PC-3 (cell line): Measurements from ENCODE around the gene PHF2. TPM values are rescaled to one million over a fixed set of nuclear protein-coding genes. Genes with fewer than 3 reads are reported as not detected.

Experiments
- ATAC-seq: fragments of 200-7000 bp; cut with Tn5 transposase; 2 replicates; pipeline ENCODE4 v1.9.1; 2020; ENCODE audit warnings: mild to moderate bottlenecking, moderate library complexity
- BruUV-seq: library from RNA; stranded (reverse); fragments of 400-500 nt; replicated peaks from 2 replicates; lab custom pipeline; 2021; lab: Mats Ljungman, UMichigan
- CTCF ChIA-PET: fragments of 300-600 bp; sonication (Branson Sonifier 250); formaldehyde crosslinking; loops from one replicate; lab custom pipeline; 2022; ENCODE audit warnings: antibody characterized with exemption; lab: Charles Lee
- POLR2A ChIA-PET: fragments of 300-600 bp; sonication (Branson Sonifier 250); formaldehyde crosslinking; loops from one replicate; lab custom pipeline; 2022; ENCODE audit warnings: antibody characterized with exemption; ENCODE audit not compliant: unreplicated experiment; lab: Charles Lee
- DNase-seq: peaks from one replicate; pipeline ENCODE4 v3.0.0-alpha.2; 2015
- H2AFZ ChIP-seq: fragments of 300-600 bp; sonication (generic); 2 replicates; pipeline ENCODE4 v1.6.0; 2016; ENCODE audit warnings: antibody characterized with exemption, low read length
- H3F3A ChIP-seq: fragments of 300-600 bp; sonication (generic); one replicate; pipeline ENCODE4 v1.6.0; 2017; ENCODE audit warnings: antibody characterized with exemption, low read length, control low read depth, mild to moderate bottlenecking; ENCODE audit not compliant: unreplicated experiment
- H3K27ac ChIP-seq: fragments of 300-600 bp; sonication (generic); 2 replicates; pipeline ENCODE4 v1.5.1; 2016; ENCODE audit warnings: mild to moderate bottlenecking, low read length
- H3K27me3 ChIP-seq: fragments of 300-600 bp; sonication (generic); 2 replicates; pipeline ENCODE4 v1.6.1; 2016; ENCODE audit warnings: low read length, mixed read lengths
- H3K36me3 ChIP-seq: fragments of 300-600 bp; sonication (generic); 2 replicates; pipeline ENCODE4 v1.6.1; 2016; ENCODE audit warnings: low read depth, mixed run types, low read length, mixed read lengths
- H3K4me1 ChIP-seq: fragments of 300-600 bp; sonication (generic); 2 replicates; pipeline ENCODE4 v1.5.1; 2016; ENCODE audit warnings: low read length; ENCODE audit not compliant: insufficient read depth
- H3K4me2 ChIP-seq: fragments of 300-600 bp; sonication (generic); 2 replicates; pipeline ENCODE4 v1.6.0; 2016; ENCODE audit warnings: low read length
- H3K4me3 ChIP-seq: fragments of 300-600 bp; sonication (generic); 2 replicates; pipeline ENCODE4 v1.5.1; 2016; ENCODE audit warnings: mild to moderate bottlenecking, low read length, mixed read lengths
- H3K79me2 ChIP-seq: fragments of 300-600 bp; sonication (generic); 2 replicates; pipeline ENCODE4 v1.6.1; 2017; ENCODE audit warnings: low read length, mixed read lengths
- H3K9ac ChIP-seq: fragments of 300-600 bp; sonication (generic); 2 replicates; pipeline ENCODE4 v1.6.0; 2016; ENCODE audit warnings: mild to moderate bottlenecking, low read length
- H3K9me2 ChIP-seq: fragments of 300-600 bp; sonication (generic); replicated peaks from 2 replicates; pipeline ENCODE4 v1.6.1; 2016; ENCODE audit warnings: mixed run types, low read length, mixed read lengths
- H3K9me3 ChIP-seq: fragments of 300-600 bp; sonication (generic); 2 replicates; pipeline ENCODE4 v1.6.1; 2016; ENCODE audit warnings: low read length, mixed read lengths
- H4K20me1 ChIP-seq: fragments of 300-600 bp; sonication (generic); 2 replicates; pipeline ENCODE4 v1.6.1; 2016; ENCODE audit warnings: low read length, mixed read lengths
- EZH2 ChIP-seq: fragments of 300-600 bp; sonication (generic); IDR thresholded peaks from one replicate; pipeline ENCODE4 v1.6.1; 2017; ENCODE audit warnings: antibody characterized with exemption, mild to moderate bottlenecking, low read length; ENCODE audit not compliant: unreplicated experiment
- EZH2phosphoT487 ChIP-seq: fragments of 300-600 bp; sonication (generic); IDR thresholded peaks from 2 replicates; pipeline ENCODE4 v1.6.1; 2018; ENCODE audit warnings: mild to moderate bottlenecking, antibody characterized with exemption, low read length, borderline replicate concordance
- intact Hi-C: fragments of 100-400 bp; cut with micrococcal nuclease; formaldehyde crosslinking; loops from 2 replicates; pipeline ENCODE4 v1.9.0; 2023
- total RNA-seq: library from RNA; depleted of rRNA; stranded (reverse); fragments of >200 nt; gene quantifications from 2 replicates; pipeline ENCODE4 v1.2.3, GENCODE V29; 2014
- TF ChIP-seq, protein P1 (sequence below): fragments of 300-600 bp; sonication (generic); conservative IDR thresholded peaks from 2 replicates; pipeline ENCODE4 v1.5.1; 2017; ENCODE audit warnings: antibody characterized with exemption, low read depth, mild to moderate bottlenecking, low read length

Gene PHF2
- total RNA-seq, 1 experiment from 2014 or later = 10.6 TPM

DNA sequence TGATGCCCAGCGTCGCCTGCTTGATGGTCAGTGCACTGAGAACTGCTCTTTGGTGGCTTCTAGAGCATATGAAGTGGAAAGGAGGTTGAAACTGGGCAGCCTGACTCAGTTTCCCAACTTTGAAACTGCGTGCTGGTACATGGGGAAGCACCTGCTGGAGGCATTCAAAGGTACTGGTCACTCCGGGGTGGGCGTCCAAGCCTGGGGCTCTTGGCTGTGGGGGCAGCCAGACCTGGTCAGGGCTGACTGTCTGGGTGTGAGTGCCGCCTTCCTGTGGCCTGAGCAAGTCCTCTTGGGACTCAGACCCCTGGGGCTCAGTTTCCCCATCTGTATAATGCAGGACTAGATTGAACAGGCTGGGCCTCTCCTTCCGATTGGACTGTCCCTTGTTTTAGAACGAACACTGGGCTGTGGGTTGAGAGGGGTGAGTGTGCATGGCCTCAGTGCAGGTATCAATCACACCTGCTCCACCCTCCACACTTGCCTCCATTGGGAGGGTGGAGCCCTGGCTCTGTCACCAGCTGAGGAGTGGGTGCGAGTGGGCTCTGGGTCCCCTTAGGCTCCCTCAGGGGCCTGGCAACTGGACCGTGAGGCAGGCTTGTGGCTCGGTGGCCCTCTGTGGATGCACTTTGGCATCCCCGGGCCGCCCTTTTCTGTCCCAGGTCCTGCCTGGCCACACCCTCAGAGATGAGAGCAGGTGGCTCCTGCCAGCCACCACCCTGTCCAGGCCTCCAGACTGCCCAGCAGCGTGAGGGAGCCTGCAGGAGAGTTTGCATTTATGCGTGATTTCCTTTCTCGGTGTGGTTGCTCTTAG lies 80.2 kb downstream of the PHF2 start:
- Histone ChIP-seq H2AFZ (no peak overlapping the region), H3K79me2 (no peaks in the 10 kb centered on the region), H3K4me3 (no peak overlapping the region), H3K9ac (no peak overlapping the region), H3K27ac (no peak overlapping the region), H4K20me1 (no peaks in the 10 kb centered on the region), H3K9me2 (no peaks in the 10 kb centered on the region), H3K27me3 (no peaks in the 10 kb centered on the region), H3K4me2 (no peak overlapping the region), H3K9me3 (no peaks in the 10 kb centered on the region), H3K36me3 (no peaks in the 10 kb centered on the region), H3K4me1 (no peaks in the 10 kb centered on the region), H3F3A (no peaks in the 10 kb centered on the region)
- BruUV-seq = no TSS peak
- POLR2A ChIA-PET = no interaction called here
- DNase-seq (no peak), ATAC-seq (no peak)
- TF ChIP-seq EZH2phosphoT487 (no peak), EZH2 (no peak)
- TF ChIP-seq, protein P1, sequence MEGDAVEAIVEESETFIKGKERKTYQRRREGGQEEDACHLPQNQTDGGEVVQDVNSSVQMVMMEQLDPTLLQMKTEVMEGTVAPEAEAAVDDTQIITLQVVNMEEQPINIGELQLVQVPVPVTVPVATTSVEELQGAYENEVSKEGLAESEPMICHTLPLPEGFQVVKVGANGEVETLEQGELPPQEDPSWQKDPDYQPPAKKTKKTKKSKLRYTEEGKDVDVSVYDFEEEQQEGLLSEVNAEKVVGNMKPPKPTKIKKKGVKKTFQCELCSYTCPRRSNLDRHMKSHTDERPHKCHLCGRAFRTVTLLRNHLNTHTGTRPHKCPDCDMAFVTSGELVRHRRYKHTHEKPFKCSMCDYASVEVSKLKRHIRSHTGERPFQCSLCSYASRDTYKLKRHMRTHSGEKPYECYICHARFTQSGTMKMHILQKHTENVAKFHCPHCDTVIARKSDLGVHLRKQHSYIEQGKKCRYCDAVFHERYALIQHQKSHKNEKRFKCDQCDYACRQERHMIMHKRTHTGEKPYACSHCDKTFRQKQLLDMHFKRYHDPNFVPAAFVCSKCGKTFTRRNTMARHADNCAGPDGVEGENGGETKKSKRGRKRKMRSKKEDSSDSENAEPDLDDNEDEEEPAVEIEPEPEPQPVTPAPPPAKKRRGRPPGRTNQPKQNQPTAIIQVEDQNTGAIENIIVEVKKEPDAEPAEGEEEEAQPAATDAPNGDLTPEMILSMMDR = no peak
- intact Hi-C loops = no loop called here
- CTCF ChIA-PET = no interaction called here

DNA sequence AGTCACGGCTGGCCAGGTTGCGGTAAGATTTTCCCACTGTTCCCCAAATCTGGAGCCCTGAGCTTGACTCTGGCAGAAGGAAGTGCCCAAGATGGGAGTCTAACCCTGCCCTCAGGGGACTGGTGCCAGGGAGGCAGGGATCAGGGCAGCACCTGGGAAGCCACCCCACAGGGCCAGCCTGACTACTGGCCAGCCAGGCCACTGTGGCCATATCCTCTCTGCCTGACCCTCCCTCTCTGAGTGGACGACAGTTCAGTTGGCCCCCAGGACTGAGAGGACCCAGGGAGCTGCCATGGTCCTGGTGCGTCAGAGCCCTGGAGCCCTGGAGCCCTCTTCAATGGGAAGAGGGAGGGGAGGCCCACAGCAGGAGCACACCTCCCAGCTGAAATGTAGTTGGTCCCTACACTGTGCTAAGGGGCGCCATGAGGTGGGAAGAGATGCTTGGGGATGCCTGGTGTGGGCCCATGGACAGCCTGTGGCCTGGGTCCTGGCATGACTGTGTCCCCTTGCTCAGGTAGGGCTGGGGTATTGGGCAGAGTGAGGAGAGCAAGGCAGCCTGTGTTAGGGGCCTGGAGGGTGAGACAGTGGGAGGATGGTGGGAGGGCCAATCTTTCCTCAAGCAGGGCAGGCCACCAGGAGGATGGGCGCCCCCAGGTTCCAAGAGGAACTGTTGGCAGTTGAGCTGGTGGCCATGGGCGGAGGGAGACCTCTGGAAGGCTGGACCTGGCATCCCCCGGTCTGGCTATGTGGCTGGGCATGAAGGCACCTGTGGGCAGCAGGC lies 81.1 kb downstream of the PHF2 start:
- Histone ChIP-seq H3K4me3 (no peak overlapping the region), H3K9me2 (no peaks in the 10 kb centered on the region), H3K36me3 (no peaks in the 10 kb centered on the region), H3K9ac (no peak overlapping the region), H3K79me2 (no peaks in the 10 kb centered on the region), H3K9me3 (no peaks in the 10 kb centered on the region), H3K27ac (no peak overlapping the region), H2AFZ (no peak overlapping the region), H4K20me1 (no peaks in the 10 kb centered on the region), H3K4me2 (no peak overlapping the region), H3K4me1 (no peaks in the 10 kb centered on the region), H3K27me3 (no peaks in the 10 kb centered on the region), H3F3A (no peaks in the 10 kb centered on the region)
- ChIA-PET CTCF (no interaction called here), POLR2A (no interaction called here)
- no TSS peak for BruUV-seq
- TF ChIP-seq EZH2phosphoT487 (no peak), EZH2 (no peak)
- TF ChIP-seq, protein P1 = no peak
- no peak for DNase-seq
- ATAC-seq = no peak
- intact Hi-C loops = no loop called here
